HG03575 (cell line): ENCODE results near the gene TLK1.

Experiments used
- ATAC-seq: cut with Tn5 transposase; IDR thresholded peaks from one replicate; pipeline ENCODE4 v1.9.1; 2021; ENCODE audit not compliant: unreplicated experiment, insufficient number of reproducible peaks, low FRiP score; ENCODE audit errors: extremely low read depth

The TLK1 gene

DNA sequence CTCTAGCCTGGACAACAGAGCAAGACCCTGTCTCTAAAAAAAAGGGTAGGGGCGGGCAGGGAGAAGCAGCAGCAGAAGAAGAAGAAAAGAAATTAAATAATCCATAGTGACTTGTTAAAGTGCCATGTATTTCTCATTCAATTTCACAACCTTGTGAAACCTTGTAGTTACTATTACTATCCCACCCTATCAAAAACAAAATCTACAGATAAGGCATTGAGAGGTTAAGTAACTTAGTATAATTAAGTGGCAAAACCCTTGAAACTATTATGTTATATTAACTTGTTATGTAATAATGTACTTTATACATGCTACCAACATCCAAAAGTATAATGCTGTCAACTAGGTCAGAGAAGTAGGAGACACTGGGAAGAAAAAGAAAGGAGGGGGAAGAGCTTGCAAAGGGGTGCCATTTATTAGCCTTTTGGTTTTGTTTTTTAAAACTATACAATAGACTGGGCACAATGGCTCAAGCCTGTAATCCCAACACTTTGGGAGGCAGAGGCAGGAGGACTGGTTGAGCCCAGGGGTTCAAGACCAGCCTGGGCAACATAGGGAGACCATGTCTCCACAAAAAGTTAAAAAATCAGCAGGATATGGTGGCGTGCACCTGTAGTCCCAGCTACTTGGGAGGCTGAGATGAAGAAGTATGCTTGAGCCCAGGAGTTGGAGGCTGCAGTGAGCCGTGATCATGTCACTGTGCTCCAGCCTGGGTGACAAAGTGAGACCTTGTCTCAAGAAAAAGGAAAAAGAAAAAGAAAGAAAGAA, 11.3 kb downstream of the TLK1 start:
- no peak for ATAC-seq

- ATAC-seq: no peak
These were observed 13.6 kb downstream of the TLK1 start for GRCh38 chr2:171147081-171147480.

- ATAC-seq: no peak
These were observed 14.1 kb downstream of the TLK1 start for GRCh38 chr2:171146633-171147032.

- no peak for ATAC-seq
These were observed 14.6 kb downstream of the TLK1 start for GRCh38 chr2:171146071-171146470.

DNA sequence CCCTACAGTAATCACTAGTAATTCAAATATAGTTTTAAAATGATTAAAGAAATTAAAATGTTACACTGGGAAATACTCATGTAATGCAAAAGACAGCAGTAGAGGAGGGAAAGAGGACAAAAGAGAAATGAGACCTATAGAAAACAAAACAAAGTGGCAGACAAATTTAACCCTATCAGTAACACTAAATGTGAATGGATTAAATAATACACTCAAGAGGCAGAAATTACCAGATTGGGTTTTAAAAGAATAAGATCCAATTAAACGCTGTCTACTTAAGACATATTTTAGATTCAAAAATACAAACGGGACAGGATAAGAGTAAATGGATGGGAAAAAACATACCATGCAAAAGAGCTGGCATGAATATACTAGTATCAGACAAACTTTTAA, 17.0 kb downstream of the TLK1 start:
- ATAC-seq: no peak

DNA sequence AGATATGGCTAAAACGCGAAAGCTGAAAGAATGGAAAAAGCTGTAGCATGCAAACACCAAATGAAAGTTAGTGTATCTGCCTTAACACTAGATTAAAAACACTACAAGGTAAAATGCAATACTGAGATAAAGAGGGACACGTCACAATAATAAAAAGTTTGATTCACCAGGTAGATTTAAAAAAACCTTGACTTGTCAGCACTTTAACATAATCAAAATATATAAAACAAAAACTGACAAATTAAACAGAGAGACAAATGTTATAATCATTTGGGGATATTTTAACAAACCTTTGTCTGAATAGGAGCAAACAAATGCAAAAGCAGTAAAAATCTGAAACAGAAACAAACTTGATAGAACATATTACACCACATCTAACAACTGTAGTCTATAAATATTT, 18.3 kb downstream of the TLK1 start:
- ATAC-seq: no peak

DNA sequence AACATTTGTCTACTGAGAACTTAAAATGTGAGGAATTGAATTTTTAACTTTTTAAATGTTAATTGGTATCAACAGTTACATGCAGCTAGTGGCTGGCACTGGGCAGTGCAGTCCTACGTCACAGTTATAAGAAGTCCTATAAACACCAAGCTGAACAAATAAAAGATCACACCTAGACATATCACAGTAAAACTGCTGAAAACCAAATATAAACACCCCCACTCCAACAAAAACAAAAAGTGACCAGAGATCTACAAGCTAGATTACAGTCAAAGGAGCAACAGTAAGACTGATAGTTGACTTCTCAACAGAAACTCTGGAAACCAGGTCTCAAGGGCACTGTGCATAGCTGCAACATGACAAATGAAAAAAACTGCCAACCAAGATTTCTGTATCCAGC, 19.4 kb downstream of the TLK1 start:
- no peak for ATAC-seq

DNA sequence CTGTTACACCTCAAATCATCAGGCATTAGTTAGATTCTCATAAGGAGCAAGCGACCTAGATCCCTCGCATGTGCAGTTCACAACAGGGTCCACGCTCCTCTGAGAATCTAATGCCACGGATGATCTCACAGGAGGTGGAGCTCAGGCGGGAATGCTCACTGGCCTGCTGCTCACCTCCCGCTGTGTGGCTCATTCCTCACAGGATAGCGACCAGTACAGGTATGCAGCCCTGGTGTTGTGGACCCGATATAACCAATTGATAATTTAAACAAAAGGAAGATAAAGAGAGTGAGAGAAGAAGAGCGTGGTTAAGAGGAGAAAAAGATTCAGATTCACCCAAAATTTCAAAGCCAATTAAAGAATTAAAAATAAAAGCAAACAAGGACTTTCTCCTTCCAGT, 20.8 kb downstream of the TLK1 start:
- ATAC-seq: no peak

- peak; percentile 56 for ATAC-seq
These were observed 24.7 kb downstream of the TLK1 start for GRCh38 chr2:171136024-171136423.

GRCh38 chr2:171134624-171135230, 26.0 kb downstream of the TLK1 start:
- no peak for ATAC-seq

GRCh38 chr2:171132086-171132485, 28.6 kb downstream of the TLK1 start:
- no peak for ATAC-seq

- no peak for ATAC-seq
These were observed 32.2 kb downstream of the TLK1 start for GRCh38 chr2:171128461-171128860.

GRCh38 chr2:171124541-171124940, 36.2 kb downstream of the TLK1 start:
- ATAC-seq: no peak

DNA sequence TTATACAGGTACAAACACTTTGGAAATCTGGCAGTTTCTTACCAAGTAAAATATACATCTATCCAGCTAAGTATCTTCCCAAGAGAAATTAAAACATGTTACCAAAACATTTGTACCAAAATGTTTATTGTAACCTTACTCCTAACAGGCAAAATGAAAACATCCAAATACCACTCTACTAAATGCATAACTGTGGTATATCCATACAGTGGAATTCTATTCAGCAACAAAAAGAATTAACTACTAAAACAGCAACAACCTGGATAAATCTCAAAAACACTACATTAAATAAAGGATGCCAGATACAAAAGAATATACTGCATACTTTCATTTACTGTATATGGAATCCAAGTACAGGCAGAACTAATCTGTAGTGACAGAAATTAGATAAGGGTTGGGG, 51.1 kb downstream of the TLK1 start:
- ATAC-seq: no peak

- ATAC-seq: no peak
These were observed 51.7 kb downstream of the TLK1 start for GRCh38 chr2:171109020-171109419.

DNA sequence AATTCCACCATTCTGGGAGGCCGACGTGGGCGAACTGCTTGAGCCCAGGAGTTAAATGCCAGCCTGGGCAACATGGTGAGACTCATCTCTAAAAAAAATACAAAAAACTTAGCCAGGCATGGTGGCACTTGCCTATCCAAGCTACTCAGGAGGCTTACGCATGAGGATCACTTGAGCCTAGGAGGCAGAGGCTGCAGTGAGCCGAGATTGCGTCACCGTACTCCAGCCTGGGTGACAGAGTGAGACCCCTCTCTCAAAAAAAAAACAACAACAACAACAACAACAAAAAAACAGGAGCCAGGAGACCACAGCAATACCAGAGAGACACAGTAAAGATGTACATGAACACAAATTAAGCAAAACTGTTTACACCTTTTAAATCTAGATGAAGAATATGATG, 52.9 kb downstream of the TLK1 start:
- no peak for ATAC-seq

- ATAC-seq: no peak
These were observed 56.3 kb downstream of the TLK1 start for GRCh38 chr2:171104379-171104778.

DNA sequence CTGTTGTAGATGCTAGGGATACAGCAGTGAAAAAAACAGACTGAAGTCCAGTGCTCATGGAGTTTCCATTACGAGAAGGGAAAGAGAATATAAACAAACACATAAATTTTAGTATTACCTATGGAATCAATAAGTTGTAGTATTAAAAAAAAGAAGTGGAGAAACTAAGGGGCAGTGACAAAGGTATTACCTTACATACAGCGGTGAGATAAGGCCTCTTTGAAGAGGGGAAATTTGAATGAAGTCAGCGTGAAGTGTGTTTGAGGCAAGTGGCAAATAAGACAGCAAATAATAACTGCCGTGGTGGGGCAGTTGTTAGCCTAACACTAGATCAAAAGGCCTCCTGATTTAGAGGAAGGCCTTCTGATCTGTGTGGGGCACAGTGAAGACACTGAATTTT, 57.9 kb downstream of the TLK1 start:
- no peak for ATAC-seq

GRCh38 chr2:171100370-171100769, 60.3 kb downstream of the TLK1 start:
- no peak for ATAC-seq

DNA sequence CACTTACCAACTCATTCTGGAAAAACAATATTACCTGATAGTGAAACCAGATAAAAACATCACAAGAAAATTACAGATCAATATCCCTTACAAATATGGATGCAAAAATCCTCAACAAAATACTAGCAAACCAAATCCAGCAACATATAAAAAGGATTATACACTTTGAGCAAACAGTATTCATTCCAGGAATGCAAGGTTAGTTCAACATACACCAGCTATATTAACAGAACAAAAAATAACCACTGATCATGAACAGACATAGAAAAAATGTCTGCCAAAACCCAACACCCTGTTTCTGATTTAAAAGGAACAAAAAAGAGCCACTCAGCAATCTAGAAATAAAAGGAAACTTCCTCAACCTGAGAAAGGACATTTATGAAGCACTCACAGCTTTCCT, 62.1 kb downstream of the TLK1 start:
- no peak for ATAC-seq
